Measurements from ENCODE around the gene KCNK15. TPM values are rescaled to one million over a fixed set of nuclear protein-coding genes. Genes with fewer than 3 reads are reported as not detected.

Gene KCNK15
- total and polyA plus RNA-seq, 12 donors: 0.13 to 0.82 (median 0.38) TPM

DNA sequence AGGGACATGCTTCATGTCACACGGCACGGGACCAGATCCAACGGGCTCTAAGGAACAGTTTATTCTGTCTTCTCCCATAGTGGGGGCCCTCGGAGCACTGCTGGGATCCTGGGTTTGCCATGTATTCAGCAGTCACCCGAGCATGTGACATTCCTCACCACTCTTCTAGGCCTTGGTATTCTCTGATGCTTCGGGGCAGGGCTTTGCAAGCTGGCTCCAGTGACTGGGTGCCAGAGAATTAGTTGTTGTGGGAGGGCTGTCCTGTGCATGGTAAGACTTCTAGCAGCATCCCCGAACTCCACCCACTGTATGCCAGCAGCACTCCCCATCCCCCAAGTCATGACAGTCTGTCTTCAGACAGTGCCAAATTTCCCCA lies 25.1 kb upstream of the KCNK15 start:
- TF ChIP-seq, protein P1, sequence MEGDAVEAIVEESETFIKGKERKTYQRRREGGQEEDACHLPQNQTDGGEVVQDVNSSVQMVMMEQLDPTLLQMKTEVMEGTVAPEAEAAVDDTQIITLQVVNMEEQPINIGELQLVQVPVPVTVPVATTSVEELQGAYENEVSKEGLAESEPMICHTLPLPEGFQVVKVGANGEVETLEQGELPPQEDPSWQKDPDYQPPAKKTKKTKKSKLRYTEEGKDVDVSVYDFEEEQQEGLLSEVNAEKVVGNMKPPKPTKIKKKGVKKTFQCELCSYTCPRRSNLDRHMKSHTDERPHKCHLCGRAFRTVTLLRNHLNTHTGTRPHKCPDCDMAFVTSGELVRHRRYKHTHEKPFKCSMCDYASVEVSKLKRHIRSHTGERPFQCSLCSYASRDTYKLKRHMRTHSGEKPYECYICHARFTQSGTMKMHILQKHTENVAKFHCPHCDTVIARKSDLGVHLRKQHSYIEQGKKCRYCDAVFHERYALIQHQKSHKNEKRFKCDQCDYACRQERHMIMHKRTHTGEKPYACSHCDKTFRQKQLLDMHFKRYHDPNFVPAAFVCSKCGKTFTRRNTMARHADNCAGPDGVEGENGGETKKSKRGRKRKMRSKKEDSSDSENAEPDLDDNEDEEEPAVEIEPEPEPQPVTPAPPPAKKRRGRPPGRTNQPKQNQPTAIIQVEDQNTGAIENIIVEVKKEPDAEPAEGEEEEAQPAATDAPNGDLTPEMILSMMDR (IDR thresholded peaks at IDR 0.05): no peak
- intact Hi-C loops (cut with DNase I): no loop called here
- ATAC-seq (peak; percentile 18 to 75 (median 46)), DNase-seq (no peak)
- no peaks in the 10 kb centered on the region for H3K9me3 ChIP-seq
- H3K4me3 ChIP-seq: no peak overlapping the region
- 48% methylated on average over 7 of the region's 7 CpGs for WGBS, 2 donors
- peaks cover 9 to 32% (median 17%) of the 10 kb centered on the region in 9 donors for H3K4me1 ChIP-seq
- no peaks in the 10 kb centered on the region for H3K27me3 ChIP-seq
- H3K27ac ChIP-seq: peak overlapping the region in 7 of 10 donors; percentile 4 to 78 (median 63)
- no peaks in the 10 kb centered on the region for H3K36me3 ChIP-seq

DNA sequence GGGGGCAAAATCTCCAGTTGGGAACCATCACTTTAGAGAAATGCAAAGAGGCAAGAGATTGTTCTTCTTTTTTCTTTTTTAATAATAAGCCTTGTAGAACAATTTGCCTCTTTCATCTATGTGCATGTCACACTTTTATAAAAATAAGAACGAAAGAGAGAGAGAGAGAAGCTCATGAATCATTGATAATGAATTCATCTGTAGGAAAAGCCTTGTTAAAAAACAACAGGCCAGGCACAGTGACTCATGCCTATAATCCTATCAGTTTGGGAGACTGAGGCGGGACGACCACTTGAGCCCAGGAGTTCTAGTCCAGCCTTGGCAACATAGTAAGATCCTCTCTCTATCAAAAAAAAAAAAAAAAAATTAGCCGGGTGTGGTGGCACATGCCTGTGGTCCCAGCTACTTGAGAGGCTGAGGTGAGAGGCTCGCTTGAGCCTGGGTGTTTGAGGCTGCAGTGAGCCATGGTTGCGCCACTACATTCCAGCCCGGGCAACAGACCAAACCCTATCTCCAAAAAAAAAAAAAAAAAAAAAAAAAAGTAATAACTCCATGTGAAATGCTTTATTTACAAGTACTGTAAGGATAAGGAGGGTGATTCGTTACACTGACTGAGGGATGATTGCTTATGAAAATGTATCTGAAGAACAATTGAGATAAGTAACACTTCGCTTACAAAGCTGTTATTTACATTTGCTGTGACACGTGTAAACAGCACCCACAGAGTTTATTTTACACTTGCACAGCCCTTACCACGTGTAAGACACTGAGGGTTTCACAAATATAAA lies 24.5 kb upstream of the KCNK15 start:
- peak overlapping the region in 7 of 10 donors; percentile 4 to 78 (median 63) for H3K27ac ChIP-seq
- 57 to 65% methylated on average over 11 of the region's 11 CpGs for WGBS, 2 donors
- intact Hi-C loops (cut with DNase I): no loop called here

DNA sequence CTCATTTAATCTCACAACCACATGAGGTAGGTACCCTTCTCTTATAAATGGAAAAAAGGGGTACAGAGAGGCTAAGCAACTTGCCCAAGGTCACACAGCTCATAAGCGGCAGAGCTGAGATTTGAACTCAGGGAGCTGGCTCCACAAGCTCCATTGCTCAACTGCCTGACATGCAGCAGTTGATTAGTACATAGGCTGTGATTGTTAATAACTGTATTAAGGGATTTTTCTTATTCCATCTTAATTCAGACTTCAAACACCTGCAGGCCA lies 23.9 kb upstream of the KCNK15 start:
- Histone ChIP-seq H3K36me3 (no peaks in the 10 kb centered on the region), H3K27ac (peak overlapping the region in 3 of 10 donors; percentile 33 to 78 (median 68)), H3K27me3 (no peaks in the 10 kb centered on the region), H3K9me3 (no peaks in the 10 kb centered on the region), H3K4me3 (no peak overlapping the region), H3K4me1 (peaks cover 0 to 21% (median 7%) of the 10 kb centered on the region in 9 donors)
- DNase-seq: no peak
- ATAC-seq: no peak
- TF ChIP-seq, protein P1 (IDR thresholded peaks at IDR 0.05): no peak
- intact Hi-C loops (cut with DNase I): no loop called here
- WGBS, 2 donors: 98 to 100% methylated on average over 1 of the region's 1 CpG

More for the DNA sequence above, 24.5 kb upstream of the KCNK15 start:
- TF ChIP-seq, protein P1 (IDR thresholded peaks at IDR 0.05): no peak
- Histone ChIP-seq H3K4me3 (no peak overlapping the region), H3K36me3 (no peaks in the 10 kb centered on the region), H3K9me3 (no peaks in the 10 kb centered on the region), H3K27me3 (no peaks in the 10 kb centered on the region), H3K4me1 (peaks cover 3 to 26% (median 12%) of the 10 kb centered on the region in 9 donors)
- ATAC-seq: peak in 6 of 8 donors; percentile 21 to 54 (median 47)
- peak in 1 of 2 donors; percentile 47 for DNase-seq

DNA sequence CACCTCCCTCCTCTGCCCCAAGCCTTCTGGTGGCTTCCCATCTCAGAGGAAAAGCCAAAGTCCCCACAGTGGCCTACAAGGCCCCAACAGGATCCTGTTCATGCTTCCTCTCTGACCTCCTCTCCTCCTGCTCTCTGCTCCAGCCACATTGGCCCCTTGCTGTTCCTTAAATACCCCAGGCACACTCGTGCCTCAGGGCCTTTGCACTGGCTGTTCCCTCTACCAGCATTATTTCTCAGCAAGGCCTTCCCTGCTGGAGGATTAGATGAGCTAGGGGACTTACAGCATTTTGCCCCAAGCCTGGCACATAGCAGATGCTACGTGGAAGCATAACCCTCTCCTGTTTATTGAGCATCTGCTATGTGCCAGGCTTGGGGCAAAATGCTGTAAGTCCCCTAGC lies 22.7 kb upstream of the KCNK15 start:
- WGBS, 2 donors: 80 to 94% methylated on average over 2 of the region's 2 CpGs
- no peaks in the 10 kb centered on the region for H3K36me3 ChIP-seq
- TF ChIP-seq, protein P1 (IDR thresholded peaks at IDR 0.05): no peak
- H3K9me3 ChIP-seq: no peaks in the 10 kb centered on the region
- H3K27ac ChIP-seq: no peak overlapping the region
- no peak overlapping the region for H3K4me3 ChIP-seq
- DNase-seq (no peak), ATAC-seq (no peak)
- no peaks in the 10 kb centered on the region for H3K27me3 ChIP-seq
- peaks cover 0 to 21% (median 7%) of the 10 kb centered on the region in 9 donors for H3K4me1 ChIP-seq
- intact Hi-C loops (cut with DNase I): no loop called here
